T-helper 9 cell (primary cell): ENCODE results near the gene DFFA.
"Not testable (repeated sequence)": the region's sequence is repeated elsewhere in the genome, so short reads cannot be mapped to it uniquely, and the experiment has no call there.

Experiments
- DNase-seq: peaks from one replicate; pipeline ENCODE4 v3.0.0-alpha.2; 2020
- total RNA-seq, 2 donors: gene quantifications; one replicate each; lab custom pipeline; 2026; lab: John Stamatoyannopoulos, UW

DFFA gene
- total RNA-seq, result 27.0 to 64.1 reads per million in 2 donors

- peak; percentile 86 for DNase-seq
Measured at GRCh38 chr1:10472220-10473144, at the start of gene DFFA. Gene DFFA, minus strand, starts transcription at chr1:10472529. Its CDS starts 71 bp downstream, at chr1:10472458.

- DNase-seq, result no peak
Measured at GRCh38 chr1:10521537-10522157, 49.3 kb upstream of the DFFA start.

- DNase-seq, result no peak
Measured at GRCh38 chr1:10520952-10521351, 48.6 kb upstream of the DFFA start.

GRCh38 chr1:10520497-10520896 lies 48.2 kb upstream of the DFFA start:
- DNase-seq, result no peak

GRCh38 chr1:10519016-10519417 lies 46.7 kb upstream of the DFFA start:
- no peak for DNase-seq

- DNase-seq, result no peak
Measured at GRCh38 chr1:10517677-10517982, 45.3 kb upstream of the DFFA start.

- no peak for DNase-seq
Measured at GRCh38 chr1:10516925-10517676, 44.8 kb upstream of the DFFA start.

- no peak for DNase-seq
Measured at GRCh38 chr1:10515976-10516750, 43.8 kb upstream of the DFFA start.

- DNase-seq, result no peak
Measured at GRCh38 chr1:10515301-10515975, 43.1 kb upstream of the DFFA start.

- DNase-seq, result no peak
Measured at GRCh38 chr1:10514490-10515235, 42.3 kb upstream of the DFFA start.

- no peak for DNase-seq
Measured at GRCh38 chr1:10513199-10513598, 40.9 kb upstream of the DFFA start.

GRCh38 chr1:10511494-10511885 lies 39.2 kb upstream of the DFFA start:
- no peak for DNase-seq

- peak; percentile 58 for DNase-seq
Measured at GRCh38 chr1:10510520-10511493, 38.5 kb upstream of the DFFA start.

- no peak for DNase-seq
Measured at GRCh38 chr1:10509809-10510509, 37.6 kb upstream of the DFFA start.

GRCh38 chr1:10508511-10508951 lies 36.2 kb upstream of the DFFA start:
- DNase-seq, result no peak

- peak; percentile 36 for DNase-seq
Measured at GRCh38 chr1:10507111-10507879, 35.0 kb upstream of the DFFA start.

- no peak for DNase-seq
Measured at GRCh38 chr1:10506677-10507047, 34.3 kb upstream of the DFFA start.

- DNase-seq, result not testable (repeated sequence)
Measured at GRCh38 chr1:10506046-10506676, 33.8 kb upstream of the DFFA start.
